Hepatocyte (in vitro differentiated cells): Measurements from ENCODE around the gene FRA10AC1. TPM values are rescaled to one million over a fixed set of nuclear protein-coding genes. Genes with fewer than 3 reads are reported as not detected.
"Not testable (repeated sequence)": the region's sequence is repeated elsewhere in the genome, so short reads cannot be mapped to it uniquely, and the experiment has no call there.

Experiments used
- DNase-seq: peaks from one replicate; pipeline ENCODE4 v3.0.0-alpha.2; 2016; ENCODE audit warnings: low spot score
- H2AFZ ChIP-seq: fragments of 200-600 bp; sonication (generic); 2 replicates; pipeline ENCODE4 v1.6.0; 2016; ENCODE audit warnings: antibody characterized with exemption, mild to moderate bottlenecking
- H3K27ac ChIP-seq: fragments of 200-600 bp; sonication (generic); 2 replicates; pipeline ENCODE4 v1.5.1; 2016; ENCODE audit warnings: mild to moderate bottlenecking
- H3K27me3 ChIP-seq: fragments of 200-600 bp; sonication (generic); 2 replicates; pipeline ENCODE4 v1.6.1; 2016
- H3K36me3 ChIP-seq: fragments of 200-600 bp; sonication (generic); replicated peaks from 2 replicates; pipeline ENCODE4 v1.5.1; 2016; ENCODE audit warnings: low read depth; ENCODE audit not compliant: insufficient read depth
- H3K4me1 ChIP-seq: fragments of 200-600 bp; sonication (generic); 2 replicates; pipeline ENCODE4 v1.5.1; 2016; ENCODE audit warnings: mild to moderate bottlenecking, moderate library complexity; ENCODE audit not compliant: insufficient read depth
- H3K4me2 ChIP-seq: fragments of 200-600 bp; sonication (generic); 2 replicates; pipeline ENCODE4 v1.6.0; 2016
- H3K4me3 ChIP-seq: fragments of 200-600 bp; sonication (generic); 2 replicates; pipeline ENCODE4 v1.5.1; 2016; ENCODE audit warnings: mild to moderate bottlenecking
- H3K79me2 ChIP-seq: fragments of 200-600 bp; sonication (generic); 2 replicates; pipeline ENCODE4 v1.6.0; 2017; ENCODE audit warnings: mild to moderate bottlenecking
- H3K9me2 ChIP-seq: fragments of 200-600 bp; sonication (generic); replicated peaks from 2 replicates; pipeline ENCODE4 v1.6.0; 2017; ENCODE audit warnings: mild to moderate bottlenecking; ENCODE audit not compliant: insufficient read depth
- H3K9me3 ChIP-seq: fragments of 200-600 bp; sonication (generic); 2 replicates; pipeline ENCODE4 v1.5.1; 2016; ENCODE audit warnings: low read depth, mild to moderate bottlenecking
- H4K20me1 ChIP-seq: fragments of 200-600 bp; sonication (generic); 2 replicates; pipeline ENCODE4 v1.6.0; 2016; ENCODE audit warnings: mild to moderate bottlenecking; ENCODE audit not compliant: insufficient read depth, poor library complexity, severe bottlenecking
- EZH2 ChIP-seq: fragments of 200-600 bp; sonication (generic); IDR thresholded peaks from 2 replicates; pipeline ENCODE4 v1.6.1; 2016; ENCODE audit warnings: antibody characterized with exemption, mild to moderate bottlenecking, borderline replicate concordance
- EZH2phosphoT487 ChIP-seq: fragments of 200-600 bp; sonication (generic); IDR thresholded peaks from one replicate; pipeline ENCODE4 v1.6.1; 2018; ENCODE audit warnings: antibody characterized with exemption, mild to moderate bottlenecking, low read depth, moderate library complexity; ENCODE audit not compliant: unreplicated experiment, severe bottlenecking
- WGBS: methylation state at CpG from one replicate; pipeline ENCODE4 v1.1.6; 2016; ENCODE audit warnings: low lambda C conversion rate; ENCODE audit errors: missing lambda C conversion rate; 5-methylcytosine and 5-hydroxymethylcytosine counted together
- polyA plus RNA-seq: library from polyadenylated mRNA; unstranded; fragments of >200 nt; fragmentation: Nextera tagmentation; extraction: Ambion mirVana; gene quantifications from 2 replicates; pipeline ENCODE4 v1.2.1, GENCODE V29; 2016
- total RNA-seq: library from RNA; depleted of rRNA; stranded (reverse); fragments of >200 nt; gene quantifications from 2 replicates; pipeline ENCODE4 v1.2.3, GENCODE V29; 2014
- TF ChIP-seq, protein P1 (sequence below): fragments of 200-600 bp; sonication (generic); IDR thresholded peaks from 2 replicates; pipeline ENCODE4 v1.5.1; 2016; ENCODE audit warnings: antibody characterized with exemption, mild to moderate bottlenecking; ENCODE audit not compliant: poor library complexity

FRA10AC1 gene
- total and polyA plus RNA-seq, 2 experiments from 2014 or later = 11.4 to 14.9 TPM

DNA sequence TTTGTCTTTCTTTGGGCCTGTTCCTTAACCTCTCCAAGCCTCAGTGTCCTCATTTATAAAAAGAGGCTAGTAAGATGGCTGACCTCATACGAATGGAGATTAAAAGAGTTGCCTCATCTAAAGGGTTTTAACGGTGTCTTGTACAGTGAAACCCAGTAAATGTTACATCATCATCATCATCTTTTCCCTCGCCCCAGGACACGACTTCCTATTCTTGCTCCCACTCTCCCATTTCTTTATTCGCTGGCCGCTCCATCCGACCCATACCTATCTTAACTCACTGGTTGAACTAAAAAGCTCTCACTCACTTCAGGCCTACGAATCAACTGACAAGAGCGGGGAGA, 554 bp downstream of the FRA10AC1 start:
- H3K27ac ChIP-seq = peak overlapping the region; percentile 93
- H3K9me3 ChIP-seq = no peaks in the 10 kb centered on the region
- peak overlapping the region; percentile 82 for H2AFZ ChIP-seq
- peak overlapping the region; percentile 66 for H3K4me3 ChIP-seq
- 4% methylated on average over 9 of the region's 9 CpGs for WGBS
- H4K20me1 ChIP-seq = no peaks in the 10 kb centered on the region
- peaks cover 14% of the 10 kb centered on the region for H3K79me2 ChIP-seq
- H3K9me2 ChIP-seq = no peaks in the 10 kb centered on the region
- peak; percentile 19 for DNase-seq
- H3K36me3 ChIP-seq = no peaks in the 10 kb centered on the region
- H3K27me3 ChIP-seq = no peaks in the 10 kb centered on the region
- TF ChIP-seq, protein P1, sequence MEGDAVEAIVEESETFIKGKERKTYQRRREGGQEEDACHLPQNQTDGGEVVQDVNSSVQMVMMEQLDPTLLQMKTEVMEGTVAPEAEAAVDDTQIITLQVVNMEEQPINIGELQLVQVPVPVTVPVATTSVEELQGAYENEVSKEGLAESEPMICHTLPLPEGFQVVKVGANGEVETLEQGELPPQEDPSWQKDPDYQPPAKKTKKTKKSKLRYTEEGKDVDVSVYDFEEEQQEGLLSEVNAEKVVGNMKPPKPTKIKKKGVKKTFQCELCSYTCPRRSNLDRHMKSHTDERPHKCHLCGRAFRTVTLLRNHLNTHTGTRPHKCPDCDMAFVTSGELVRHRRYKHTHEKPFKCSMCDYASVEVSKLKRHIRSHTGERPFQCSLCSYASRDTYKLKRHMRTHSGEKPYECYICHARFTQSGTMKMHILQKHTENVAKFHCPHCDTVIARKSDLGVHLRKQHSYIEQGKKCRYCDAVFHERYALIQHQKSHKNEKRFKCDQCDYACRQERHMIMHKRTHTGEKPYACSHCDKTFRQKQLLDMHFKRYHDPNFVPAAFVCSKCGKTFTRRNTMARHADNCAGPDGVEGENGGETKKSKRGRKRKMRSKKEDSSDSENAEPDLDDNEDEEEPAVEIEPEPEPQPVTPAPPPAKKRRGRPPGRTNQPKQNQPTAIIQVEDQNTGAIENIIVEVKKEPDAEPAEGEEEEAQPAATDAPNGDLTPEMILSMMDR = no peak
- TF ChIP-seq EZH2phosphoT487 (no peak), EZH2 (no peak)
- peaks cover 10% of the 10 kb centered on the region for H3K4me1 ChIP-seq
- peak overlapping the region; percentile 82 for H3K4me2 ChIP-seq

DNA sequence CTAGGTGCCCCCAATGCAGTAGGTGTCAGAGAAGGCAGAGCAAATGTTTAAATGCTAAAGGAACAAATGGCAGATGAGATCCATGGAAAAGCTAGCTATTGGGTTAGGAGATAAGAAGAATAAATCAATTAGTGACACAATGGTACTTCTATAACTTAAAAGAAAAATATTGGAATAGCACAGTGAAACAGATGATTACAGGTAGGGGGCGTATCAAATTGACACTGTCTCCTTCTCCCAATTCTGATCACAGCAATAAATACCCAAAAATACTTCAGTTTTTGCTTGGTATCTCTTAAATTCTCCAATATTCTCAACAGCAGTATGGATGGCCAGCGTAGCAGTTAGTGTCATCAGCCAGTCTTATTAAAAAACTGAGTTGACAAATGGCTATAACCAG, 5.2 kb downstream of the FRA10AC1 start:
- DNase-seq = no peak
- no peak overlapping the region for H3K4me2 ChIP-seq
- H3K9me3 ChIP-seq = no peaks in the 10 kb centered on the region
- no peak for TF ChIP-seq EZH2phosphoT487
- no peak for TF ChIP-seq EZH2
- TF ChIP-seq, protein P1 = no peak
- H3K36me3 ChIP-seq = no peaks in the 10 kb centered on the region
- H2AFZ ChIP-seq = no peak overlapping the region
- H4K20me1 ChIP-seq = no peaks in the 10 kb centered on the region
- no peaks in the 10 kb centered on the region for H3K27me3 ChIP-seq
- H3K4me1 ChIP-seq = peaks cover 10% of the 10 kb centered on the region
- 95% methylated on average over 2 of the region's 2 CpGs for WGBS
- peaks cover 14% of the 10 kb centered on the region for H3K79me2 ChIP-seq
- H3K4me3 ChIP-seq = no peak overlapping the region
- H3K9me2 ChIP-seq = no peaks in the 10 kb centered on the region
- H3K27ac ChIP-seq = no peak overlapping the region

DNA sequence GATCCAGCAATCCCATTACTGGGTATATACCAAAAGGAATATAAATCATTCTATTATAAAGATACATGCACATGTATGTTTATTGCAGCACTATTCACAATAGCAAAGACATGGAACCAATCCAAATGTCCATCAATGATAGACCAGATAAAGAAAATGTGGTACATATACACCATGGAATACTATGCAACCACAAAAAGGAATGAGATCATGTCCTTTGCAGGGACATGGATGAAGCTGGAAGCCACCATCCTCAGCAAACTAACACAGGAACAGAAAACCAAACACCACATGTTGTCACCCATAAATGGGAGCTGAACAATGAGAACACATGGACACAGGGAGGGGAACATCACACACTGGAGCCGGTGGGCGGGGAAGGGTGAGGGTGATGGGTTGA, 5.8 kb downstream of the FRA10AC1 start:
- not testable (repeated sequence) for H3K36me3 ChIP-seq, H3K27ac ChIP-seq, H3K9me3 ChIP-seq

DNA sequence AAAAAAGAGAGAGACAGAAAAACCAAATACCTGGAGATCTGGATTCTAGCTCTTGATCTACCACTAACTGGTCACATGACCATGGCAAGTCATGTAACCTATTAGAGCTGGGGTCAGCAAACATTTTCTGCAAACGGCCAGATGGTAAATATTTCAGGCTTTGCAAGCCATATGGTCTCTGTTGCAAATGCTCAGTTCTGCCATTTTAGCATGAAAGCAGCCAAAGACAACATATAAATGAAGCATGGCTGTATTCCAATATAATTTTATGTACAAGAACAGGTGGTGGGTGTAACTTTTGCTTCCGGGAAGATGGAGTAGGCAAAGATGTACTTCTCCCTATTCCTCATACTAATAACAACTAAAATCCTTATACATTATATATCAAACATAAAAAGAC, 6.7 kb downstream of the FRA10AC1 start:
- no peak overlapping the region for H3K4me3 ChIP-seq
- H3K36me3 ChIP-seq = no peaks in the 10 kb centered on the region
- no peak overlapping the region for H3K27ac ChIP-seq
- H3K79me2 ChIP-seq = peaks cover 9% of the 10 kb centered on the region
- H3K9me3 ChIP-seq = no peaks in the 10 kb centered on the region
- 81% methylated on average over 2 of the region's 2 CpGs for WGBS
- TF ChIP-seq EZH2phosphoT487 = no peak
- no peak for TF ChIP-seq EZH2
- TF ChIP-seq, protein P1 = no peak
- no peaks in the 10 kb centered on the region for H3K9me2 ChIP-seq
- H3K4me1 ChIP-seq = peaks cover 2% of the 10 kb centered on the region
- no peak overlapping the region for H3K4me2 ChIP-seq
- H4K20me1 ChIP-seq = no peaks in the 10 kb centered on the region
- H3K27me3 ChIP-seq = no peaks in the 10 kb centered on the region
- DNase-seq = no peak
- no peak overlapping the region for H2AFZ ChIP-seq

More for the DNA sequence above, 5.8 kb downstream of the FRA10AC1 start:
- not testable (repeated sequence) for DNase-seq, H3K27me3 ChIP-seq, H3K4me3 ChIP-seq, H4K20me1 ChIP-seq, H3K4me2 ChIP-seq, H2AFZ ChIP-seq, H3K9me2 ChIP-seq
- Histone ChIP-seq H3K4me1 (peaks cover 10% of the 10 kb centered on the region), H3K79me2 (peaks cover 14% of the 10 kb centered on the region)
- WGBS = 100% methylated on average over 2 of the region's 2 CpGs
